Aortic smooth muscle cell (primary cell): ENCODE measurements around the gene GPR52. TPM values are rescaled to one million over a fixed set of nuclear protein-coding genes. Genes with fewer than 3 reads are reported as not detected.

Experiments
- total RNA-seq: library from RNA; depleted of rRNA; stranded (reverse); fragments of >200 nt; gene quantifications from 2 replicates; pipeline ENCODE4 v1.2.3, GENCODE V29; 2014

The GPR52 gene
- total RNA-seq: 0.92 and 1.1 TPM in 2 replicates

GRCh38 chr1:174447866-174448530 lies at the start of gene GPR52:
Gene GPR52, plus strand, starts transcription at chr1:174447964. Its CDS starts 148 bp downstream, at chr1:174448112.

